ENCODE data around the gene RNF115. TPM values are rescaled to one million over a fixed set of nuclear protein-coding genes. Genes with fewer than 3 reads are reported as not detected.

RNF115 gene
- total and polyA plus RNA-seq, 2 of the 13 experiments (the other 11 are each of a cell fraction or from before 2014, with no cell fraction given), result 6.0 to 10.1 TPM

GRCh38 chr1:145823565-145824498 lies at the start of gene RNF115, which contains the start of gene POLR3C (continued):
- 0 out of 2 replicates have a peak, but pooled peaks have one; percentile 21 for TF ChIP-seq ZNF792 (CRISPR knock-in tag; IDR thresholded peaks at IDR 0.05)
- no peak for TF ChIP-seq NFE2L2 (IDR thresholded peaks at IDR 0.05; ENCODE audit: low read length)
- TF ChIP-seq ZNF260 (CRISPR knock-in tag; IDR thresholded peaks at IDR 0.05; ENCODE audit: borderline replicate concordance, low read depth), result no peak
- peak; percentile 51; the same call in 1 of the 2 replicates for TF ChIP-seq RAD21 (CRISPR knock-in tag; IDR thresholded peaks at IDR 0.05)
- no peak; the same call in 1 of the 2 replicates for TF ChIP-seq RNF2 (conservative IDR thresholded peaks at IDR 0.05; ENCODE audit: low read depth)
- TF ChIP-seq ELF1 (CRISPR knock-in tag; IDR thresholded peaks at IDR 0.05), result peak; percentile 81
- no peak for TF ChIP-seq SMARCC2 (IDR thresholded peaks at IDR 0.05)
- no peak for TF ChIP-seq ZNF24 (IDR thresholded peaks at IDR 0.05)
- TF ChIP-seq ZNF572 (CRISPR knock-in tag; IDR thresholded peaks at IDR 0.05), result 0 out of 2 replicates have a peak, but pooled peaks have one; percentile 82
- TF ChIP-seq, protein P1, sequence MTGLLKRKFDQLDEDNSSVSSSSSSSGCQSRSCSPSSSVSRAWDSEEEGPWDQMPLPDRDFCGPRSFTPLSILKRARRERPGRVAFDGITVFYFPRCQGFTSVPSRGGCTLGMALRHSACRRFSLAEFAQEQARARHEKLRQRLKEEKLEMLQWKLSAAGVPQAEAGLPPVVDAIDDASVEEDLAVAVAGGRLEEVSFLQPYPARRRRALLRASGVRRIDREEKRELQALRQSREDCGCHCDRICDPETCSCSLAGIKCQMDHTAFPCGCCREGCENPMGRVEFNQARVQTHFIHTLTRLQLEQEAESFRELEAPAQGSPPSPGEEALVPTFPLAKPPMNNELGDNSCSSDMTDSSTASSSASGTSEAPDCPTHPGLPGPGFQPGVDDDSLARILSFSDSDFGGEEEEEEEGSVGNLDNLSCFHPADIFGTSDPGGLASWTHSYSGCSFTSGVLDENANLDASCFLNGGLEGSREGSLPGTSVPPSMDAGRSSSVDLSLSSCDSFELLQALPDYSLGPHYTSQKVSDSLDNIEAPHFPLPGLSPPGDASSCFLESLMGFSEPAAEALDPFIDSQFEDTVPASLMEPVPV (CRISPR knock-in tag; IDR thresholded peaks at IDR 0.05), result peak; percentile 40; the same call in 1 of the 2 replicates
- TF ChIP-seq MIER3 (CRISPR knock-in tag; IDR thresholded peaks at IDR 0.05; ENCODE audit: borderline replicate concordance), result no peak
- TF ChIP-seq ZBTB10 (CRISPR knock-in tag; IDR thresholded peaks at IDR 0.05; ENCODE audit: borderline replicate concordance), result no peak
- TF ChIP-seq ZFAT (CRISPR knock-in tag; conservative IDR thresholded peaks at IDR 0.05), result 0 out of 2 replicates have a peak, but pooled peaks have one; percentile 17
- peak; percentile 70 for TF ChIP-seq XRCC5 (optimal IDR thresholded peaks at IDR 0.05; ENCODE audit: low read length)
- peak; percentile 71 for TF ChIP-seq REPIN1 (CRISPR knock-in tag; IDR thresholded peaks at IDR 0.05; ENCODE audit: borderline replicate concordance, low read depth)
- peak; percentile 43 for TF ChIP-seq SKI (IDR thresholded peaks at IDR 0.05; ENCODE audit: partially characterized antibody)
- peak; percentile 91 for TF ChIP-seq YEATS2 (CRISPR knock-in tag; IDR thresholded peaks at IDR 0.05; ENCODE audit: borderline replicate concordance)
- TF ChIP-seq, protein P2, sequence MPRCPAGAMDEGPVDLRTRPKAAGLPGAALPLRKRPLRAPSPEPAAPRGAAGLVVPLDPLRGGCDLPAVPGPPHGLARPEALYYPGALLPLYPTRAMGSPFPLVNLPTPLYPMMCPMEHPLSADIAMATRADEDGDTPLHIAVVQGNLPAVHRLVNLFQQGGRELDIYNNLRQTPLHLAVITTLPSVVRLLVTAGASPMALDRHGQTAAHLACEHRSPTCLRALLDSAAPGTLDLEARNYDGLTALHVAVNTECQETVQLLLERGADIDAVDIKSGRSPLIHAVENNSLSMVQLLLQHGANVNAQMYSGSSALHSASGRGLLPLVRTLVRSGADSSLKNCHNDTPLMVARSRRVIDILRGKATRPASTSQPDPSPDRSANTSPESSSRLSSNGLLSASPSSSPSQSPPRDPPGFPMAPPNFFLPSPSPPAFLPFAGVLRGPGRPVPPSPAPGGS (CRISPR knock-in tag; IDR thresholded peaks at IDR 0.05), result no peak
- peak; percentile 28; the same call in 1 of the 2 replicates for TF ChIP-seq FOSL2 (CRISPR knock-in tag; IDR thresholded peaks at IDR 0.05)
- 0 out of 2 replicates have a peak, but pooled peaks have one; percentile 40 for TF ChIP-seq ZNF329 (CRISPR knock-in tag; IDR thresholded peaks at IDR 0.05; ENCODE audit: low read depth)
- TF ChIP-seq ZNF691 (CRISPR knock-in tag; IDR thresholded peaks at IDR 0.05; ENCODE audit: borderline replicate concordance, low read depth), result peak; percentile 50; the same call in 1 of the 2 replicates
- TF ChIP-seq KLF16 (CRISPR knock-in tag; IDR thresholded peaks at IDR 0.05), result peak in 1 of 2 experiments; percentile 91; a peak in 2 of 4 replicates
- TF ChIP-seq ZBTB7B (CRISPR knock-in tag; IDR thresholded peaks at IDR 0.05), result peak; percentile 88

Data from HepG2 (cell line).